ENCODE data around the gene NTNG1.

- TF ChIP-seq ZNF281 (CRISPR knock-in tag; IDR thresholded peaks at IDR 0.05) (no peak), ZNF232 (CRISPR knock-in tag; IDR thresholded peaks at IDR 0.05) (no peak)
- TF ChIP-seq, protein P1, sequence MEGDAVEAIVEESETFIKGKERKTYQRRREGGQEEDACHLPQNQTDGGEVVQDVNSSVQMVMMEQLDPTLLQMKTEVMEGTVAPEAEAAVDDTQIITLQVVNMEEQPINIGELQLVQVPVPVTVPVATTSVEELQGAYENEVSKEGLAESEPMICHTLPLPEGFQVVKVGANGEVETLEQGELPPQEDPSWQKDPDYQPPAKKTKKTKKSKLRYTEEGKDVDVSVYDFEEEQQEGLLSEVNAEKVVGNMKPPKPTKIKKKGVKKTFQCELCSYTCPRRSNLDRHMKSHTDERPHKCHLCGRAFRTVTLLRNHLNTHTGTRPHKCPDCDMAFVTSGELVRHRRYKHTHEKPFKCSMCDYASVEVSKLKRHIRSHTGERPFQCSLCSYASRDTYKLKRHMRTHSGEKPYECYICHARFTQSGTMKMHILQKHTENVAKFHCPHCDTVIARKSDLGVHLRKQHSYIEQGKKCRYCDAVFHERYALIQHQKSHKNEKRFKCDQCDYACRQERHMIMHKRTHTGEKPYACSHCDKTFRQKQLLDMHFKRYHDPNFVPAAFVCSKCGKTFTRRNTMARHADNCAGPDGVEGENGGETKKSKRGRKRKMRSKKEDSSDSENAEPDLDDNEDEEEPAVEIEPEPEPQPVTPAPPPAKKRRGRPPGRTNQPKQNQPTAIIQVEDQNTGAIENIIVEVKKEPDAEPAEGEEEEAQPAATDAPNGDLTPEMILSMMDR (IDR thresholded peaks at IDR 0.05) = no peak
- TF ChIP-seq, protein P2, sequence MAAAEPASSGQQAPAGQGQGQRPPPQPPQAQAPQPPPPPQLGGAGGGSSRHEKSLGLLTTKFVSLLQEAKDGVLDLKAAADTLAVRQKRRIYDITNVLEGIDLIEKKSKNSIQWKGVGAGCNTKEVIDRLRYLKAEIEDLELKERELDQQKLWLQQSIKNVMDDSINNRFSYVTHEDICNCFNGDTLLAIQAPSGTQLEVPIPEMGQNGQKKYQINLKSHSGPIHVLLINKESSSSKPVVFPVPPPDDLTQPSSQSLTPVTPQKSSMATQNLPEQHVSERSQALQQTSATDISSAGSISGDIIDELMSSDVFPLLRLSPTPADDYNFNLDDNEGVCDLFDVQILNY (CRISPR knock-in tag; IDR thresholded peaks at IDR 0.05) = no peak
- TF ChIP-seq, protein P3, sequence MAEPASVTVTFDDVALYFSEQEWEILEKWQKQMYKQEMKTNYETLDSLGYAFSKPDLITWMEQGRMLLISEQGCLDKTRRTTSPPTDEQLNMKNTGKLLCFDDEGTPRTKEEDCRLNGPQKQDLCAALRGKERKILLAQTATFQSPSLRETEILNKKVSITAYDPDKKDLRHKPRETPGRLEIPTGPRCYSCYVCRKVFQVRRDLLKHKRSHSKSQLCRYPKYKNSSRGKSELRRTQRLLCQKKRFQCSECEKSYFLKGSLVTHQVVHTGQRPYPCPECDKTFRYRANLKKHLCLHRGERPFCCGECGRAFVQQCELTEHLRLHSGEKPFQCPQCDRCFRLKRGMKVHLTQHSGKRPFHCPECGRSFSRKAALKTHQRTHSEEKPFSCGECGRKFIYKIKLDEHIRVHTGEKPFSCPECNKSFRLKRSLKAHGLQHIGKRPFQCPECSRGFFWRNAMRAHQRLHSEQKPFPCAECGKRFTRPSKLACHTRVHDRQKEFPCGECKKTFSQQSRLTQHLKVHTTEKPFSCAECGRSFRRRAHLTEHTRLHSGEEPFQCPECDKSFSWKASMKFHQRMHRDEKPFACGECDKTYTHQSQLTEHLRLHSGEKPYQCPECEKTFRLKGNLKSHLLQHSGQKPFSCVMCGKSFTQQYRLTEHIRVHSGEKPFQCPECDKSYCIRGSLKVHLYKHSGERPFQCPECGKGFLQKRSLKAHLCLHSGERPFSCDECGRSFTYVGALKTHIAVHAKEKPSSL (CRISPR knock-in tag; conservative IDR thresholded peaks at IDR 0.05) = no peak
These were observed 11.6 kb downstream of the NTNG1 start for GRCh38 chr1:107152395-107152794.

All from WTC11 (cell line).